Measurements from ENCODE around the gene TSPAN18.

DNA sequence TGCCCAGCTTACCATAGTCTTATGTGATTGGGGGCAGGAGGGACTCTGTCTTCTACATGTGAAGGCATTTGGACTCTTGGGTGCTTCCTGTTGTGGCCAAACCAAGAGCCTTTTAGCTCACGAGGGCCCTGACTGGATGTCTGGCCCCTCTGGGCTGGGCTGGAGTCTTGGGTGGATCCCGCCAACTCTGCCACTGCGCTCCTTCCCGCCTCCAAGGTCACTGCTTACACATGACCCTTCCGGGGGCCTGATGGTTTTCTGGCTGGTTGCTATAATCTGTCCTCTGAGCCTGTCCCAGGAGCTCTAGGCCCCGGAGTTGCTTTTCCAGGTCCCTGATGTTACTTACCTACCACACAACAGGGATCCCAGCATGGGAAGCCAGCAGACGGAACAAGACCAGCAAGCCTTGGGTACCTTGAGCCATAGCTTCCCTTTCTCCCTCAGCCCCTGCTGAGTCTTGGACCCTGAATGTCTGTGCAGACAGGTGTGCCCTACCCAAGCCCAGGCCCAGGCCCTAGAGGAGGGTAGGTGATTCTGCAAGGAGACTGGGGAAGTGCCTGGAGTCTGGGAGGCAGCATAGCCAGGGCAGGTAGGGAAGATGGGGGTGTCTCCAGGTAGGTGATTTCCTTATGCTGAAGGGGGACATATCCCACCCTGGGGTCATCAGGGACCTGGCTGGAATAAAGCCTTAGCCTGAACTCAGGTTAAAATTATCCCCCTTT lies 100.3 kb downstream of the TSPAN18 start:
- TF ChIP-seq, protein P1, sequence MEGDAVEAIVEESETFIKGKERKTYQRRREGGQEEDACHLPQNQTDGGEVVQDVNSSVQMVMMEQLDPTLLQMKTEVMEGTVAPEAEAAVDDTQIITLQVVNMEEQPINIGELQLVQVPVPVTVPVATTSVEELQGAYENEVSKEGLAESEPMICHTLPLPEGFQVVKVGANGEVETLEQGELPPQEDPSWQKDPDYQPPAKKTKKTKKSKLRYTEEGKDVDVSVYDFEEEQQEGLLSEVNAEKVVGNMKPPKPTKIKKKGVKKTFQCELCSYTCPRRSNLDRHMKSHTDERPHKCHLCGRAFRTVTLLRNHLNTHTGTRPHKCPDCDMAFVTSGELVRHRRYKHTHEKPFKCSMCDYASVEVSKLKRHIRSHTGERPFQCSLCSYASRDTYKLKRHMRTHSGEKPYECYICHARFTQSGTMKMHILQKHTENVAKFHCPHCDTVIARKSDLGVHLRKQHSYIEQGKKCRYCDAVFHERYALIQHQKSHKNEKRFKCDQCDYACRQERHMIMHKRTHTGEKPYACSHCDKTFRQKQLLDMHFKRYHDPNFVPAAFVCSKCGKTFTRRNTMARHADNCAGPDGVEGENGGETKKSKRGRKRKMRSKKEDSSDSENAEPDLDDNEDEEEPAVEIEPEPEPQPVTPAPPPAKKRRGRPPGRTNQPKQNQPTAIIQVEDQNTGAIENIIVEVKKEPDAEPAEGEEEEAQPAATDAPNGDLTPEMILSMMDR (IDR thresholded peaks at IDR 0.05): no peak
- no peak for TF ChIP-seq POLR2A (IDR thresholded peaks at IDR 0.05)
